Measurements from ENCODE around the gene METTL8.

The METTL8 gene

DNA sequence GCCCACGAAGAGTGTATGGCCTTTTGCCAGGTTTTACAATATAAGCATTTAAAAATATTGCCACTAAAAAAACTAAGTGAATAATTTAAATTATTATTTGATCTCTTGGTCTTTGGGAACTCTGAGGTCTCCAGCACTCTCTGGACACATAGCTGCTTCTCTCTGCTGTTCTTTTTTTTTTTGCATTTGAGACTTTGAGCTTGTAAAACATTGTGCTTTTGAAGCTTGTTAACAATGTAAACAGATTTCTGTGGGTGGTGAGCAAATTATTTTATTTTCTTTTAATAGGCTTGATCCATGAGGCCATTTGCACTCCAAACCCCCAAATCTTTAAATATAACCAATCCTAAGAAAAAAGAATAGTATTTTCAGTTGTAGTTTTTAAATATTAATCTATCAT lies 42.2 kb upstream of the METTL8 start:
- CTCF ChIA-PET, result no interaction called here
- H3K27ac ChIP-seq, result no peak overlapping the region
- POLR2A ChIA-PET (ENCODE audit: low non-redundant PET), result no interaction called here

DNA sequence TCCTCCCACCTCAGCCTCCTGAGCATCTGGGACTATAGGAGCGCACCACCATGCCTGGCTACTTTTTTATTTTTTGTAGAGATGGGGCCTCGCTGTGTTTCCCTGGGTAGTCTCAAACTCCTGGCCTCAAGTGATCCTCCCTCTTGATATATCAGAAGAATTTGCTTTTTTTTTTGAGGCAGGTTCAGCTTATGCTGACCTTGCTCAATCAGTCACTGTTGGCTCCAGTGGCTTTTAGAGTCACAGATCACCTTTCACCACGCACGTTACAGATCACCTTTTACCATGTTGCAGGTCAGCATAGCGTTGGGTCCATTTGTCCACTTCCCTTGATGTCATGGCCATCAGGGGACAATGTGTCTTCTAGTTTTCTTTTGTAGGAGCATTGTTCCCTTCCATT lies 36.3 kb upstream of the METTL8 start:
- TF ChIP-seq, protein P1, sequence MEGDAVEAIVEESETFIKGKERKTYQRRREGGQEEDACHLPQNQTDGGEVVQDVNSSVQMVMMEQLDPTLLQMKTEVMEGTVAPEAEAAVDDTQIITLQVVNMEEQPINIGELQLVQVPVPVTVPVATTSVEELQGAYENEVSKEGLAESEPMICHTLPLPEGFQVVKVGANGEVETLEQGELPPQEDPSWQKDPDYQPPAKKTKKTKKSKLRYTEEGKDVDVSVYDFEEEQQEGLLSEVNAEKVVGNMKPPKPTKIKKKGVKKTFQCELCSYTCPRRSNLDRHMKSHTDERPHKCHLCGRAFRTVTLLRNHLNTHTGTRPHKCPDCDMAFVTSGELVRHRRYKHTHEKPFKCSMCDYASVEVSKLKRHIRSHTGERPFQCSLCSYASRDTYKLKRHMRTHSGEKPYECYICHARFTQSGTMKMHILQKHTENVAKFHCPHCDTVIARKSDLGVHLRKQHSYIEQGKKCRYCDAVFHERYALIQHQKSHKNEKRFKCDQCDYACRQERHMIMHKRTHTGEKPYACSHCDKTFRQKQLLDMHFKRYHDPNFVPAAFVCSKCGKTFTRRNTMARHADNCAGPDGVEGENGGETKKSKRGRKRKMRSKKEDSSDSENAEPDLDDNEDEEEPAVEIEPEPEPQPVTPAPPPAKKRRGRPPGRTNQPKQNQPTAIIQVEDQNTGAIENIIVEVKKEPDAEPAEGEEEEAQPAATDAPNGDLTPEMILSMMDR (conservative IDR thresholded peaks at IDR 0.05; ENCODE audit: low read depth), result no peak
- DNase-seq (ENCODE audit: low spot score), result no peak
- ChIA-PET POLR2A (ENCODE audit: low non-redundant PET) (no interaction called here), CTCF (no interaction called here)
- no peak overlapping the region for H3K27ac ChIP-seq

More for the DNA sequence above, 42.2 kb upstream of the METTL8 start:
- TF ChIP-seq, protein P1 (conservative IDR thresholded peaks at IDR 0.05; ENCODE audit: low read depth), result no peak
- DNase-seq (ENCODE audit: low spot score), result no peak

DNA sequence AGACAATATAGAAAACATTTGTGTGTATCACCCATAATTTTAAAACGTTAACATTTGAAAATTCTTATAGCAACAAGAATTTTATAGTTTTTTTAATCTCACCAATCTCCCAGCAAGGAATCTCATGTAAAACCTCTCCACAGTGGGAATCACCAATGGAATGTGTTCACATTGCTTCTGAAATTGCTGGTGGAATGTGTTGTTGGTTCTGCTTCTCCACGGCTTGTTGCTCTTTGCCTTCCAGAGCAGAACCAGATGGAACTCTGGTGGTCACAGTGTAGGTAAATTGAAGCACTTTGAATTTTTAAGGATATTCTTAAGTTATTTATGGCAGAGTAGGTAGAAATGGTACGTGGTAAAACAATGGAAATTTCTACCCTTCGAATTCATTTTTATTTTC lies 35.4 kb upstream of the METTL8 start:
- DNase-seq (ENCODE audit: low spot score), result no peak
- CTCF ChIA-PET, result interaction anchor here (0.6 kb wide), 2 partner anchors 235 to 254 kb away, joined by 3 to 8 read pairs; no protein-coding TSS in a partner anchor

DNA sequence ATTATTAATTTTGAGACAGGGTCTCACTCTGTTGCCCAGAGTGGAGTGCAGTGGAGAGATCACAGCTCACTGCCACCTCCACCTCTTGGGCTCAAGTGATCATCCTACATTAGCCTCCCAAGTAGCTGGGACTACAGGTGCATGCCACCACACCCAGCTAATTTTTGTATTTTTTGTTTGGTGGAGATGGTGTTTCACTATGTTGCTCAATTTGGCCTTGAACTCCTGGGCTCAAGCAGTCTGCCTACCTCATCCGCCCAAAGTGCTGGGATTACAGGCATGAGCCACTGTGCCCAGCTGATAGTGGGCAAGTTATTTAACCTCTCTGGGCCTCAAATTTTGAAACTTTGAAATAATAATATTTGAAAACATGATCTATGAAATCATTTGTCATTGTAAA lies 26.7 kb upstream of the METTL8 start:
- TF ChIP-seq, protein P1 (conservative IDR thresholded peaks at IDR 0.05; ENCODE audit: low read depth), result no peak
- POLR2A ChIA-PET (ENCODE audit: low non-redundant PET), result no interaction called here
- no peak overlapping the region for H3K27ac ChIP-seq
- no peak for DNase-seq (ENCODE audit: low spot score)
- CTCF ChIA-PET, result interaction anchor here (0.7 kb wide), 1 partner anchor 369 kb away, joined by 4 read pairs; no protein-coding TSS in a partner anchor

More for the DNA sequence above, 35.4 kb upstream of the METTL8 start:
- TF ChIP-seq, protein P1 (conservative IDR thresholded peaks at IDR 0.05; ENCODE audit: low read depth), result no peak
- POLR2A ChIA-PET (ENCODE audit: low non-redundant PET), result no interaction called here
- no peak overlapping the region for H3K27ac ChIP-seq

DNA sequence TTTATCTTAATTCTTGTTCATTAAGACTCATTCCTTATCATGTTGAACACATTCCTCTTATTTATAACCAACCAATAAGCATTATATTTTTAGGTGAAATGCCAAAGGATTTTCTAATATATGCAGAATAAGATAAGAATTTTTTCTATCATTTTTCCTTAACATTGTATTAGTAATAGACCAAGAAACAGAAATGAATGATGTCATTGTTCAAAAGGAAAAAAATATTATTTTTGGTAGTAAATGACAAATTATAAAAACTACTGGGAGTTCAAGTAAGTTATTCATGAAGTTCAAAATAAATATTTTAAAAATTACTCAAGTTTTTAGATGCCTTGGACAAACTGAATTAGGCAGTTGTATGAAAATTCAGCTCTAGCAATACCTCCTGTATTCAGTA lies 25.7 kb upstream of the METTL8 start:
- POLR2A ChIA-PET (ENCODE audit: low non-redundant PET), result no interaction called here
- no peak for DNase-seq (ENCODE audit: low spot score)
- TF ChIP-seq, protein P1 (conservative IDR thresholded peaks at IDR 0.05; ENCODE audit: low read depth), result no peak
- CTCF ChIA-PET, result interaction anchor here (0.7 kb wide), 1 partner anchor 382 kb away, joined by 3 read pairs; no protein-coding TSS in a partner anchor
- no peak overlapping the region for H3K27ac ChIP-seq

DNA sequence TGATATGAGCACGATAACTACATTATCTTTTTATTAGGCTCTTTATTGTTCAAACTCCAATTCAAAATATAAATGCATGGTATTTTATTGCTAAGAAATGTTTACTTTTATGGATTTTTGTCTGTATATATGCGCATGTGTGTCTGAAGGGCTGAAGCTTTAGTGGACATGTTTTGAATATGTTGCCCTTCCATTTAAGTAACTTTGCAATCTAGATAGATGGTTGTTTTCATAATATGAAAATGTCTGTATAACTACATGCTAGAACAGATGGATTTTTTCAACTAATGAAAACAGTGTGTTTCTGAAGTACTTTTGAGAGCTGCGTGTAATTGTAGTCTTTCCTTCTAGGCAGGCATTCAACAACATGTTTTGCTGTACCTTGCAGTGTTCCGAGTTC lies 19.0 kb upstream of the METTL8 start:
- ChIA-PET POLR2A (ENCODE audit: low non-redundant PET) (no interaction called here), CTCF (no interaction called here)
- TF ChIP-seq, protein P1 (conservative IDR thresholded peaks at IDR 0.05; ENCODE audit: low read depth), result no peak

DNA sequence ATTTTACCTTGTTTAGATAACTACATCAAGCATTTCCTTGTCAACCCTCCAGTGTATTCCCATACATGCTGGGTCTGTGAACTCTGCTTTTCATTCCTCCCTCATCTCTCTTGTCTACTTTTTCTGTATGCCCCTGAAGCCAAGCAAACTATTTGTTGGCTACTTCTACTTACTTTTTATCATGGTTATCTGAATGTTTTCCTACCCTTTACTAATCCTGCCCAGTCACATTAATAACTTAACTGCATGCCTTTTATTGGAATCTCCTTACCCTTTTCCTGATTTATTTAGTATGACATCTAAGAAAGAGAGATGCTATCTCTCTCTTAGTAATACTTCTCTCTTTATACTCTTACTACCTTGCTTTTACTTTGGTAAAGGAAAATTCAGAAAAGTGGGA lies 17.3 kb upstream of the METTL8 start:
- ChIA-PET CTCF (no interaction called here), POLR2A (ENCODE audit: low non-redundant PET) (no interaction called here)
- H3K27ac ChIP-seq, result no peak overlapping the region
- TF ChIP-seq, protein P1 (conservative IDR thresholded peaks at IDR 0.05; ENCODE audit: low read depth), result no peak
- no peak for DNase-seq (ENCODE audit: low spot score)

More for the DNA sequence above, 19.0 kb upstream of the METTL8 start:
- no peak for DNase-seq (ENCODE audit: low spot score)
- H3K27ac ChIP-seq, result no peak overlapping the region

Data from RWPE1 (cell line).